Measurements from ENCODE around the gene IGLON5.

IGLON5 gene

GRCh38 chr19:51318687-51319648 lies 7.5 kb downstream of the IGLON5 start:
- Histone ChIP-seq H3K4me3 (ENCODE audit: insufficient read depth, low read length, poor library complexity, severe bottlenecking) (no peak overlapping the region), H3K9me3 (ENCODE audit: insufficient read depth, low read length) (no peaks in the 10 kb centered on the region), H2AFZ (ENCODE audit: low read depth, low read length, severe bottlenecking) (no peak overlapping the region), H3K27ac (ENCODE audit: low read depth, low read length) (no peak overlapping the region), H3K36me3 (ENCODE audit: low read length) (no peaks in the 10 kb centered on the region), H3K4me2 (ENCODE audit: low read depth, low read length, poor library complexity, severe bottlenecking) (no peak overlapping the region), H3K27me3 (ENCODE audit: low read length) (no peaks in the 10 kb centered on the region), H4K20me1 (ENCODE audit: low read depth, low read length) (no peaks in the 10 kb centered on the region), H3K9me2 (replicated peaks; ENCODE audit: insufficient read depth, low read length) (no peaks in the 10 kb centered on the region), H3K79me2 (ENCODE audit: insufficient read depth, low read length) (no peaks in the 10 kb centered on the region), H3F3A (ENCODE audit: insufficient read depth) (no peaks in the 10 kb centered on the region), H3K9ac (ENCODE audit: low read length) (no peak overlapping the region)
- TF ChIP-seq EZH2phosphoT487 (conservative IDR thresholded peaks at IDR 0.05; ENCODE audit: low read length) (no peak), CTCF (IDR thresholded peaks at IDR 0.05; ENCODE audit: insufficient read depth, low read length, poor library complexity, severe bottlenecking) (no peak)

- H3F3A ChIP-seq (ENCODE audit: insufficient read depth): no peaks in the 10 kb centered on the region
- no peaks in the 10 kb centered on the region for H3K9me3 ChIP-seq (ENCODE audit: insufficient read depth, low read length)
- H3K4me2 ChIP-seq (ENCODE audit: low read depth, low read length, poor library complexity, severe bottlenecking): no peak overlapping the region
- no peak overlapping the region for H3K4me3 ChIP-seq (ENCODE audit: insufficient read depth, low read length, poor library complexity, severe bottlenecking)
- H3K36me3 ChIP-seq (ENCODE audit: low read length): no peaks in the 10 kb centered on the region
- no peaks in the 10 kb centered on the region for H3K9me2 ChIP-seq (replicated peaks; ENCODE audit: insufficient read depth, low read length)
- no peaks in the 10 kb centered on the region for H3K27me3 ChIP-seq (ENCODE audit: low read length)
- no peaks in the 10 kb centered on the region for H3K79me2 ChIP-seq (ENCODE audit: insufficient read depth, low read length)
- H2AFZ ChIP-seq (ENCODE audit: low read depth, low read length, severe bottlenecking): no peak overlapping the region
- no peaks in the 10 kb centered on the region for H4K20me1 ChIP-seq (ENCODE audit: low read depth, low read length)
- H3K9ac ChIP-seq (ENCODE audit: low read length): no peak overlapping the region
- no peak for TF ChIP-seq EZH2phosphoT487 (conservative IDR thresholded peaks at IDR 0.05; ENCODE audit: low read length)
- no peak for TF ChIP-seq CTCF (IDR thresholded peaks at IDR 0.05; ENCODE audit: insufficient read depth, low read length, poor library complexity, severe bottlenecking)
- no peak overlapping the region for H3K27ac ChIP-seq (ENCODE audit: low read depth, low read length)
These were observed 8.3 kb downstream of the IGLON5 start for GRCh38 chr19:51319649-51320279.

GRCh38 chr19:51320280-51320657 lies 8.8 kb downstream of the IGLON5 start:
- Histone ChIP-seq H3K9me2 (replicated peaks; ENCODE audit: insufficient read depth, low read length) (no peaks in the 10 kb centered on the region), H2AFZ (ENCODE audit: low read depth, low read length, severe bottlenecking) (no peak overlapping the region), H3K4me2 (ENCODE audit: low read depth, low read length, poor library complexity, severe bottlenecking) (no peak overlapping the region), H3K27me3 (ENCODE audit: low read length) (no peaks in the 10 kb centered on the region), H3K4me3 (ENCODE audit: insufficient read depth, low read length, poor library complexity, severe bottlenecking) (no peak overlapping the region), H3K9me3 (ENCODE audit: insufficient read depth, low read length) (no peaks in the 10 kb centered on the region), H4K20me1 (ENCODE audit: low read depth, low read length) (no peaks in the 10 kb centered on the region), H3F3A (ENCODE audit: insufficient read depth) (no peaks in the 10 kb centered on the region), H3K36me3 (ENCODE audit: low read length) (no peaks in the 10 kb centered on the region), H3K9ac (ENCODE audit: low read length) (no peak overlapping the region), H3K79me2 (ENCODE audit: insufficient read depth, low read length) (no peaks in the 10 kb centered on the region), H3K27ac (ENCODE audit: low read depth, low read length) (no peak overlapping the region)
- no peak for TF ChIP-seq CTCF (IDR thresholded peaks at IDR 0.05; ENCODE audit: insufficient read depth, low read length, poor library complexity, severe bottlenecking)
- TF ChIP-seq EZH2phosphoT487 (conservative IDR thresholded peaks at IDR 0.05; ENCODE audit: low read length): no peak

All from SU-DHL-6 (cell line).